ENCODE data around the gene CRYZ. TPM values are rescaled to one million over a fixed set of nuclear protein-coding genes. Genes with fewer than 3 reads are reported as not detected.

CRYZ gene
- total and polyA plus RNA-seq, 2 of the 8 experiments (the other 6 are each of a cell fraction or from before 2014, with no cell fraction given), result 20.5 to 43.8 TPM

DNA sequence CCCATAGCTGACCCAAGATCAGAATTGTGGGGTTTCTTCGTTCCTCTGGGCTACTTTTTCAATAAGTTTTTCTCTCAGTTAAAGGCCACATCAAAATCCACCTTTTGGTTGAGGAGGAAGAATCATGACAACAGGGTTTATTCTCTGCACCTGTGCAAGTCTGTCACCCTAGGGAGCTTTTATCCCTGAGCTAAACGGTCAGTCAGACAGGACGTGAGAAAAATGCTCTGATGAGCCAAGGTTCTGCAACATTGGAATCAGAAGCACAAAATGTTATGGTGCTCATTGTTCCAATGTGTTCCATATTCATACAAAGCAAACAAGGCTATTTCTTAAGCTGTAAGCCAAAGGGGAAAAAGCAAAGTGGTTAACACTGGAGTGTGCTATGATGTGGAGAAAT, 51.8 kb downstream of the CRYZ start (continued):
- TF ChIP-seq, protein P1, sequence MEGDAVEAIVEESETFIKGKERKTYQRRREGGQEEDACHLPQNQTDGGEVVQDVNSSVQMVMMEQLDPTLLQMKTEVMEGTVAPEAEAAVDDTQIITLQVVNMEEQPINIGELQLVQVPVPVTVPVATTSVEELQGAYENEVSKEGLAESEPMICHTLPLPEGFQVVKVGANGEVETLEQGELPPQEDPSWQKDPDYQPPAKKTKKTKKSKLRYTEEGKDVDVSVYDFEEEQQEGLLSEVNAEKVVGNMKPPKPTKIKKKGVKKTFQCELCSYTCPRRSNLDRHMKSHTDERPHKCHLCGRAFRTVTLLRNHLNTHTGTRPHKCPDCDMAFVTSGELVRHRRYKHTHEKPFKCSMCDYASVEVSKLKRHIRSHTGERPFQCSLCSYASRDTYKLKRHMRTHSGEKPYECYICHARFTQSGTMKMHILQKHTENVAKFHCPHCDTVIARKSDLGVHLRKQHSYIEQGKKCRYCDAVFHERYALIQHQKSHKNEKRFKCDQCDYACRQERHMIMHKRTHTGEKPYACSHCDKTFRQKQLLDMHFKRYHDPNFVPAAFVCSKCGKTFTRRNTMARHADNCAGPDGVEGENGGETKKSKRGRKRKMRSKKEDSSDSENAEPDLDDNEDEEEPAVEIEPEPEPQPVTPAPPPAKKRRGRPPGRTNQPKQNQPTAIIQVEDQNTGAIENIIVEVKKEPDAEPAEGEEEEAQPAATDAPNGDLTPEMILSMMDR (IDR thresholded peaks at IDR 0.05; ENCODE audit: control extremely low read depth in 1 of 3, insufficient read depth in 1 of 3, low read depth in 1 of 3, low read length in 3 of 3), result no peak
